Breast epithelium (tissue), 3 donors: ENCODE results near the gene SERINC5.

Experiments
- CTCF ChIP-seq, 3 donors: fragments of 450-650 bp; IDR thresholded peaks; one replicate each; pipeline ENCODE4 v1.5.1; 2016 to 2017; ENCODE audit warnings: antibody characterized with exemption in 3 of 3, mild to moderate bottlenecking in 3 of 3, moderate library complexity in 3 of 3
- POLR2A ChIP-seq: fragments of 450-650 bp; IDR thresholded peaks from one replicate; pipeline ENCODE4 v1.6.1; 2016; ENCODE audit warnings: antibody characterized with exemption, mild to moderate bottlenecking, moderate library complexity
- POLR2AphosphoS5 ChIP-seq, 3 donors: sonication (generic); formaldehyde crosslinking; IDR thresholded peaks; one replicate each; pipeline ENCODE4 v1.6.1; 2017; ENCODE audit warnings: antibody characterized with exemption in 3 of 3

GRCh38 chr5:80103371-80103770, 152.5 kb downstream of the SERINC5 start:
- TF ChIP-seq CTCF (IDR thresholded peaks at IDR 0.05) = no peak
- TF ChIP-seq POLR2A = no peak
- TF ChIP-seq POLR2AphosphoS5 (IDR thresholded peaks at IDR 0.05) = no peak
